HEK293T (cell line): Measurements from ENCODE around the gene ZDHHC22.

ENCODE experiments used
- CTBP1 ChIP-seq: fragments of 450-650 bp; IDR thresholded peaks from 2 replicates; pipeline ENCODE4 v1.6.1; 2016; ENCODE audit warnings: borderline replicate concordance
- FOXK2 ChIP-seq: fragments of 450-650 bp; IDR thresholded peaks from 2 replicates; pipeline ENCODE4 v1.6.1; 2016; ENCODE audit warnings: mild to moderate bottlenecking
- FOXM1 ChIP-seq: fragments of 450-650 bp; IDR thresholded peaks from 2 replicates; pipeline ENCODE4 v1.6.1; 2017; ENCODE audit warnings: mild to moderate bottlenecking, borderline replicate concordance
- HDGF ChIP-seq: fragments of 450-650 bp; IDR thresholded peaks from 2 replicates; pipeline ENCODE4 v1.6.1; 2017; ENCODE audit warnings: antibody characterized with exemption, borderline replicate concordance
- L3MBTL2 ChIP-seq: fragments of 450-650 bp; conservative IDR thresholded peaks from 2 replicates; pipeline ENCODE4 v1.6.1; 2016; ENCODE audit warnings: mild to moderate bottlenecking
- SP1 ChIP-seq: fragments of 450-650 bp; IDR thresholded peaks from 2 replicates; pipeline ENCODE4 v1.6.1; 2017
- TARDBP ChIP-seq: fragments of 450-650 bp; IDR thresholded peaks from 2 replicates; pipeline ENCODE4 v1.6.1; 2016
- ZNF384 ChIP-seq: fragments of 450-650 bp; IDR thresholded peaks from 2 replicates; pipeline ENCODE4 v1.6.1; 2016
- TF ChIP-seq, protein P1 (sequence below): fragments of 450-650 bp; IDR thresholded peaks from 2 replicates; pipeline ENCODE4 v1.6.1; 2016

DNA sequence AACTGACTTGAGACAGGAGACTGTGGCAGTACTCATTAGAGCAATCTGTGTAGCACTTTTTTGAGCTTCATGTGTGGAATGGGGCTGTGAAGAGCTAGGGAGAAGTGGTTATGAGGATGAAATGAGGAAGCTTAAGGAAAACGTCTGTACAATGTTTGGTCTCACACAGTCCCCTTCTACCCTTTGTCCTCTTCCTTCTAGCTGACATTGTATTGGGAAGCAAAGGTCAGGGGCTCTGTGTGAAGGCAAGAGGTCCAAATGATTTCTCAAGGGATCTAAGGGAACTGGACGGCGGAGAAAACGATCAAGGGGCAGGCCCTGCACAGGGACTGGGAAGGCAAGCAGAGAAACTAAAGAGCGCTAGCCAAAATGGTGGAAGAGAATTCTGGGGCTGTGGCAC, 56.6 kb downstream of the ZDHHC22 start:
- TF ChIP-seq CTBP1 (no peak), FOXK2 (no peak), ZNF384 (no peak), L3MBTL2 (no peak), SP1 (no peak), FOXM1 (no peak), TARDBP (no peak), HDGF (no peak)
- TF ChIP-seq, protein P1, sequence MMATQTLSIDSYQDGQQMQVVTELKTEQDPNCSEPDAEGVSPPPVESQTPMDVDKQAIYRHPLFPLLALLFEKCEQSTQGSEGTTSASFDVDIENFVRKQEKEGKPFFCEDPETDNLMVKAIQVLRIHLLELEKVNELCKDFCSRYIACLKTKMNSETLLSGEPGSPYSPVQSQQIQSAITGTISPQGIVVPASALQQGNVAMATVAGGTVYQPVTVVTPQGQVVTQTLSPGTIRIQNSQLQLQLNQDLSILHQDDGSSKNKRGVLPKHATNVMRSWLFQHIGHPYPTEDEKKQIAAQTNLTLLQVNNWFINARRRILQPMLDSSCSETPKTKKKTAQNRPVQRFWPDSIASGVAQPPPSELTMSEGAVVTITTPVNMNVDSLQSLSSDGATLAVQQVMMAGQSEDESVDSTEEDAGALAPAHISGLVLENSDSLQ, result no peak
